K562 (cell line): ENCODE measurements around the gene LRRC8E. TPM values are rescaled to one million over a fixed set of nuclear protein-coding genes. Genes with fewer than 3 reads are reported as not detected.
A peak's percentile ranks its signal among the peaks of the same experiment; 100 is the strongest.

Experiments
- CCNT2 ChIP-seq: IDR thresholded peaks from 2 replicates; pipeline ENCODE4 v1.6.1; 2011; ENCODE audit warnings: borderline replicate concordance, low read depth, mild to moderate bottlenecking, moderate library complexity, mixed read lengths, low read length; ENCODE audit not compliant: insufficient read length; ENCODE audit errors: extremely low read depth
- CHD2 ChIP-seq: IDR thresholded peaks from 2 replicates; pipeline ENCODE4 v1.6.1; 2011; ENCODE audit warnings: low read depth, low read length
- E2F3 ChIP-seq: fragments of 250-450 bp; sonication (Bioruptor Pico); IDR thresholded peaks from 2 replicates; pipeline ENCODE4 v1.4.0; 2020; ENCODE audit warnings: mild to moderate bottlenecking
- HDAC6 ChIP-seq: IDR thresholded peaks from 2 replicates; pipeline ENCODE4 v1.6.1; 2012; ENCODE audit warnings: low read depth, mild to moderate bottlenecking, control low read depth, inconsistent platforms, low read length, moderate library complexity
- MCM7 ChIP-seq, 2 experiments: fragments of 450-650 bp; IDR thresholded peaks; 2 replicates each; pipeline ENCODE4 v1.6.1; 2016 to 2018
- NCOA6 ChIP-seq: fragments of 450-650 bp; IDR thresholded peaks from 2 replicates; pipeline ENCODE4 v1.6.1; 2017; ENCODE audit warnings: mild to moderate bottlenecking
- NR1H2 ChIP-seq: sonication (generic); formaldehyde crosslinking; IDR thresholded peaks from 2 replicates; pipeline ENCODE4 v1.4.0; 2020; ENCODE audit warnings: mild to moderate bottlenecking, missing genetic modification reagents
- PCBP1 ChIP-seq: fragments of 200-400 bp; formaldehyde crosslinking; IDR thresholded peaks from 2 replicates; pipeline ENCODE4 v1.6.1; 2018; ENCODE audit warnings: mild to moderate bottlenecking, low read depth, low read length; ENCODE audit not compliant: poor library complexity, severe bottlenecking
- POLR2H ChIP-seq: IDR thresholded peaks from 2 replicates; pipeline ENCODE4 v1.6.1; 2016; ENCODE audit warnings: missing genetic modification characterization, low read depth, mild to moderate bottlenecking, control low read depth, missing compliant biosample characterization, moderate library complexity
- RBM25 ChIP-seq: fragments of 200-400 bp; formaldehyde crosslinking; IDR thresholded peaks from 2 replicates; pipeline ENCODE4 v1.6.1; 2018; ENCODE audit warnings: low read length, low read depth, moderate library complexity; ENCODE audit not compliant: severe bottlenecking
- TARDBP ChIP-seq: fragments of 450-650 bp; IDR thresholded peaks from 2 replicates; pipeline ENCODE4 v1.6.1; 2016
- U2AF1 ChIP-seq: fragments of 200-400 bp; formaldehyde crosslinking; optimal IDR thresholded peaks from 2 replicates; pipeline ENCODE3; 2017; ENCODE audit warnings: mild to moderate bottlenecking, low read depth, low read length, moderate library complexity
- WHSC1 ChIP-seq: IDR thresholded peaks from one replicate; pipeline ENCODE4 v1.6.1; 2012; ENCODE audit warnings: low read length, control low read depth, inconsistent platforms
- ZNF134 ChIP-seq: fragments of 250-450 bp; sonication (Bioruptor Pico); conservative IDR thresholded peaks from 2 replicates; pipeline ENCODE4 v1.4.0; 2020
- ZNF707 ChIP-seq: fragments of 250-450 bp; sonication (Bioruptor Pico); conservative IDR thresholded peaks from 2 replicates; pipeline ENCODE4 v1.8.0; 2022; ENCODE audit warnings: inconsistent platforms, mild to moderate bottlenecking, moderate library complexity
- polyA plus RNA-seq, 8 experiments: library from polyadenylated mRNA; depleted of rRNA in 4 of 8; stranded (reverse) in 5 of 8; unstranded in 3 of 8; fragments of >200 nt; fragmentation: Nextera tagmentation in 2 of 8; fragmentation: Illumina TruSeq in 1 of 8; extraction: Ambion mirVana in 2 of 8; extraction: Trizol in 1 of 8; gene quantifications; 2 replicates each; pipeline versions ENCODE4 v1.2.1 to v1.2.3, GENCODE V29; 2011 to 2014; ENCODE audit warnings: inconsistent platforms in 1 of 8, missing spikeins in 1 of 8
- total RNA-seq, 7 experiments: library from RNA; depleted of rRNA in 6 of 7; stranded (reverse); fragments of >200 nt in 6 of 7; fragmentation: Illumina TruSeq in 2 of 7; extraction: Trizol in 2 of 7; gene quantifications; 2 replicates each; pipeline versions ENCODE4 v1.2.1 to v1.2.3, GENCODE V29; 2011 to 2021; ENCODE audit warnings: low replicate concordance in 1 of 7
- TF ChIP-seq, protein P1 (sequence below): fragments of 250-450 bp; sonication (Bioruptor Pico); IDR thresholded peaks from 2 replicates; pipeline ENCODE4 v1.9.0; 2021; ENCODE audit warnings: mild to moderate bottlenecking, inconsistent platforms
- TF ChIP-seq, protein P2 (sequence below), 2 experiments: fragments of 450-650 bp in 1 of 2; IDR thresholded peaks; 2 replicates each; pipeline ENCODE4 v1.6.1; 2011 to 2017; ENCODE audit warnings: low read depth in 2 of 2, antibody characterized with exemption in 1 of 2, borderline replicate concordance in 1 of 2, low read length in 1 of 2, mild to moderate bottlenecking in 1 of 2, mixed read lengths in 1 of 2; ENCODE audit not compliant: control insufficient read depth in 1 of 2
- TF ChIP-seq, protein P3 (sequence below): sonication (generic); formaldehyde crosslinking; IDR thresholded peaks from 2 replicates; pipeline ENCODE4 v1.4.0; 2020; ENCODE audit warnings: mild to moderate bottlenecking, missing genetic modification reagents
- TF ChIP-seq, protein P4 (sequence below): fragments of 450-650 bp; IDR thresholded peaks from 2 replicates; pipeline ENCODE4 v1.6.1; 2017; ENCODE audit warnings: mild to moderate bottlenecking, moderate library complexity

LRRC8E gene
- total and polyA plus RNA-seq, 9 of the 15 experiments (the other 6 are each of a cell fraction or from before 2014, with no cell fraction given) = 0.08 to 5.7 (median 3.5) TPM; not detected in 1

DNA sequence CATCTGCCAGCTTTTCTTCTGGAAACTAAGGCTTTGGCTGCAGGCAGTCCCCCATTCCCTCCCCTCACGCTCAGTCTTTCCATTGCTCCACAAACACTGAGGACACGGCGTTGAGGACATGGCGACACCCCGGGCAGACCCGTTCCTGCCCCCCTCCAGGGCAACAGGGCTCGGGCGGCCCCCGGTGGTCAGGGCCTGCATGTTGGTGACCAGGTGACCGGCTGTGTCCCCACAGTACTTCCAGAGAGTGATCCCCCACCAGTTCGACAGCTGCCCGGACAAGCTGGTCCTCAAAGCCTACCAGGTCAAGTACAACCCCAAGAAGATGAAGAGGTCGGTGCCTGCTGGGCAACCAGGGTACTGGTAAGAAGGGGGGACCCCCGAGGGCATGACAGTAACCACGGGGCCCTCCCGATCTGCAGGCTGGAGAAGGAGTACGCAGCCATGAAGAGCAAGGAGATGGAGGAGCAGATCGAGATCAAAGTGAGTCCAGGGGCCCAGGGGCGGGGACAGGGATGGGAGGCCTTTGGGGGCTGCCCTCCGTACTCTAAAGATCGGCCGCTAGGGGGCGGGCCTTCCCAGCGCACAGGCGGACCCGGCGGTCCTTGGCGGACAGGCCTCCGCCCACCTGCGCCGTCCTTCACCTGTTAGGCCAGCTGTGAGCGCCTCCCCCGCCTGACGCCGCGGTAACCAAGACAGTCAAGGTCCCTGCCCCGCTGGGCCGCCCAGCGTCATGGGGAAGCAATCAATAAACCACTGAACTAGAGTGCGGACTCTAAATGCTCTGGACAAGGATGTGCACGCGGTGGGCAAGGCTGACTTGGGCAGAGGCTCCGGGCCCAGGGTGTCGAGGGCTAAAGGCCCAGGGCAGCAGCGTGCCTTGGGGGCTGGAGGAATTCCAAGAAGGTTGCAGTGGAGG, 35.2 kb upstream of the LRRC8E start (continued):
- TF ChIP-seq HDAC6 (no peak), NR1H2 (CRISPR knock-in tag) (no peak), ZNF134 (CRISPR knock-in tag) (no peak), NCOA6 (no peak), E2F3 (CRISPR knock-in tag) (no peak), RBM25 (no peak), TARDBP (no peak), PCBP1 (peak; percentile 43), POLR2H (tag) (no peak), WHSC1 (no peak), ZNF707 (CRISPR knock-in tag) (no peak), CCNT2 (peak; percentile 40), U2AF1 (no peak), CHD2 (no peak), MCM7 (IDR thresholded peaks at IDR 0.05) (no peak)
- TF ChIP-seq, protein P1, sequence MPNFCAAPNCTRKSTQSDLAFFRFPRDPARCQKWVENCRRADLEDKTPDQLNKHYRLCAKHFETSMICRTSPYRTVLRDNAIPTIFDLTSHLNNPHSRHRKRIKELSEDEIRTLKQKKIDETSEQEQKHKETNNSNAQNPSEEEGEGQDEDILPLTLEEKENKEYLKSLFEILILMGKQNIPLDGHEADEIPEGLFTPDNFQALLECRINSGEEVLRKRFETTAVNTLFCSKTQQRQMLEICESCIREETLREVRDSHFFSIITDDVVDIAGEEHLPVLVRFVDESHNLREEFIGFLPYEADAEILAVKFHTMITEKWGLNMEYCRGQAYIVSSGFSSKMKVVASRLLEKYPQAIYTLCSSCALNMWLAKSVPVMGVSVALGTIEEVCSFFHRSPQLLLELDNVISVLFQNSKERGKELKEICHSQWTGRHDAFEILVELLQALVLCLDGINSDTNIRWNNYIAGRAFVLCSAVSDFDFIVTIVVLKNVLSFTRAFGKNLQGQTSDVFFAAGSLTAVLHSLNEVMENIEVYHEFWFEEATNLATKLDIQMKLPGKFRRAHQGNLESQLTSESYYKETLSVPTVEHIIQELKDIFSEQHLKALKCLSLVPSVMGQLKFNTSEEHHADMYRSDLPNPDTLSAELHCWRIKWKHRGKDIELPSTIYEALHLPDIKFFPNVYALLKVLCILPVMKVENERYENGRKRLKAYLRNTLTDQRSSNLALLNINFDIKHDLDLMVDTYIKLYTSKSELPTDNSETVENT = no peak
- TF ChIP-seq, protein P2, sequence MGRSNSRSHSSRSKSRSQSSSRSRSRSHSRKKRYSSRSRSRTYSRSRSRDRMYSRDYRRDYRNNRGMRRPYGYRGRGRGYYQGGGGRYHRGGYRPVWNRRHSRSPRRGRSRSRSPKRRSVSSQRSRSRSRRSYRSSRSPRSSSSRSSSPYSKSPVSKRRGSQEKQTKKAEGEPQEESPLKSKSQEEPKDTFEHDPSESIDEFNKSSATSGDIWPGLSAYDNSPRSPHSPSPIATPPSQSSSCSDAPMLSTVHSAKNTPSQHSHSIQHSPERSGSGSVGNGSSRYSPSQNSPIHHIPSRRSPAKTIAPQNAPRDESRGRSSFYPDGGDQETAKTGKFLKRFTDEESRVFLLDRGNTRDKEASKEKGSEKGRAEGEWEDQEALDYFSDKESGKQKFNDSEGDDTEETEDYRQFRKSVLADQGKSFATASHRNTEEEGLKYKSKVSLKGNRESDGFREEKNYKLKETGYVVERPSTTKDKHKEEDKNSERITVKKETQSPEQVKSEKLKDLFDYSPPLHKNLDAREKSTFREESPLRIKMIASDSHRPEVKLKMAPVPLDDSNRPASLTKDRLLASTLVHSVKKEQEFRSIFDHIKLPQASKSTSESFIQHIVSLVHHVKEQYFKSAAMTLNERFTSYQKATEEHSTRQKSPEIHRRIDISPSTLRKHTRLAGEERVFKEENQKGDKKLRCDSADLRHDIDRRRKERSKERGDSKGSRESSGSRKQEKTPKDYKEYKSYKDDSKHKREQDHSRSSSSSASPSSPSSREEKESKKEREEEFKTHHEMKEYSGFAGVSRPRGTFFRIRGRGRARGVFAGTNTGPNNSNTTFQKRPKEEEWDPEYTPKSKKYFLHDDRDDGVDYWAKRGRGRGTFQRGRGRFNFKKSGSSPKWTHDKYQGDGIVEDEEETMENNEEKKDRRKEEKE (IDR thresholded peaks at IDR 0.05; ENCODE audit: borderline replicate concordance in 1 of 2, control insufficient read depth in 1 of 2, low read depth in 2 of 2, low read length in 1 of 2) = no peak
- TF ChIP-seq, protein P3, sequence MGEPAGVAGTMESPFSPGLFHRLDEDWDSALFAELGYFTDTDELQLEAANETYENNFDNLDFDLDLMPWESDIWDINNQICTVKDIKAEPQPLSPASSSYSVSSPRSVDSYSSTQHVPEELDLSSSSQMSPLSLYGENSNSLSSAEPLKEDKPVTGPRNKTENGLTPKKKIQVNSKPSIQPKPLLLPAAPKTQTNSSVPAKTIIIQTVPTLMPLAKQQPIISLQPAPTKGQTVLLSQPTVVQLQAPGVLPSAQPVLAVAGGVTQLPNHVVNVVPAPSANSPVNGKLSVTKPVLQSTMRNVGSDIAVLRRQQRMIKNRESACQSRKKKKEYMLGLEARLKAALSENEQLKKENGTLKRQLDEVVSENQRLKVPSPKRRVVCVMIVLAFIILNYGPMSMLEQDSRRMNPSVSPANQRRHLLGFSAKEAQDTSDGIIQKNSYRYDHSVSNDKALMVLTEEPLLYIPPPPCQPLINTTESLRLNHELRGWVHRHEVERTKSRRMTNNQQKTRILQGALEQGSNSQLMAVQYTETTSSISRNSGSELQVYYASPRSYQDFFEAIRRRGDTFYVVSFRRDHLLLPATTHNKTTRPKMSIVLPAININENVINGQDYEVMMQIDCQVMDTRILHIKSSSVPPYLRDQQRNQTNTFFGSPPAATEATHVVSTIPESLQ (CRISPR knock-in tag) = no peak
- TF ChIP-seq, protein P4, sequence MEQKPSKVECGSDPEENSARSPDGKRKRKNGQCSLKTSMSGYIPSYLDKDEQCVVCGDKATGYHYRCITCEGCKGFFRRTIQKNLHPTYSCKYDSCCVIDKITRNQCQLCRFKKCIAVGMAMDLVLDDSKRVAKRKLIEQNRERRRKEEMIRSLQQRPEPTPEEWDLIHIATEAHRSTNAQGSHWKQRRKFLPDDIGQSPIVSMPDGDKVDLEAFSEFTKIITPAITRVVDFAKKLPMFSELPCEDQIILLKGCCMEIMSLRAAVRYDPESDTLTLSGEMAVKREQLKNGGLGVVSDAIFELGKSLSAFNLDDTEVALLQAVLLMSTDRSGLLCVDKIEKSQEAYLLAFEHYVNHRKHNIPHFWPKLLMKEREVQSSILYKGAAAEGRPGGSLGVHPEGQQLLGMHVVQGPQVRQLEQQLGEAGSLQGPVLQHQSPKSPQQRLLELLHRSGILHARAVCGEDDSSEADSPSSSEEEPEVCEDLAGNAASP = no peak
